ENCODE results near the gene UNC79. TPM values are rescaled to one million over a fixed set of nuclear protein-coding genes. Genes with fewer than 3 reads are reported as not detected.

UNC79 gene
- total and polyA plus RNA-seq, 7 donors: 0.03 to 0.88 (median 0.44) TPM

GRCh38 chr14:93720076-93720815 is 289.5 kb downstream of the UNC79 start:
- no peaks in the 10 kb centered on the region for H3K36me3 ChIP-seq (ENCODE audit: insufficient read depth in 1 of 2, low read depth in 1 of 2)
- WGBS, 3 donors: 66 to 79% (median 67%) methylated on average over 12 of the region's 12 CpGs

GRCh38 chr14:93720981-93721483 is 290.3 kb downstream of the UNC79 start:
- no peaks in the 10 kb centered on the region for H3K4me1 ChIP-seq
- H3K27ac ChIP-seq: no peak overlapping the region
- TF ChIP-seq CTCF (IDR thresholded peaks at IDR 0.05): no peak
- H3K36me3 ChIP-seq (ENCODE audit: insufficient read depth in 1 of 2, low read depth in 1 of 2): no peaks in the 10 kb centered on the region
- intact Hi-C loops (cut with DNase I): no loop called here
- ATAC-seq: no peak
- H3K9me3 ChIP-seq: no peaks in the 10 kb centered on the region
- 68 to 80% (median 69%) methylated on average over 13 of the region's 13 CpGs for WGBS, 3 donors
- no peak for DNase-seq
- H3K4me3 ChIP-seq: no peak overlapping the region
- no peaks in the 10 kb centered on the region for H3K27me3 ChIP-seq (ENCODE audit: insufficient read depth in 3 of 3, low read length in 2 of 3)

More at GRCh38 chr14:93720076-93720815, 289.5 kb downstream of the UNC79 start:
- Histone ChIP-seq H3K27me3 (ENCODE audit: insufficient read depth in 3 of 3, low read length in 2 of 3) (no peaks in the 10 kb centered on the region), H3K4me3 (no peak overlapping the region), H3K4me1 (no peaks in the 10 kb centered on the region), H3K9me3 (no peaks in the 10 kb centered on the region), H3K27ac (no peak overlapping the region)
- DNase-seq (peak in 1 of 2 donors; percentile 39), ATAC-seq (no peak)
- TF ChIP-seq CTCF (IDR thresholded peaks at IDR 0.05): no peak
- intact Hi-C loops (cut with DNase I): no loop called here

GRCh38 chr14:93723001-93723400 is 292.3 kb downstream of the UNC79 start:
- no peak for DNase-seq
- WGBS, 3 donors: 72 to 79% (median 77%) methylated on average over 4 of the region's 4 CpGs
- Histone ChIP-seq H3K4me1 (no peaks in the 10 kb centered on the region), H3K9me3 (no peaks in the 10 kb centered on the region), H3K36me3 (ENCODE audit: insufficient read depth in 1 of 2, low read depth in 1 of 2) (no peaks in the 10 kb centered on the region), H3K27me3 (ENCODE audit: insufficient read depth in 3 of 3, low read length in 2 of 3) (no peaks in the 10 kb centered on the region), H3K4me3 (no peak overlapping the region), H3K27ac (no peak overlapping the region)
- TF ChIP-seq CTCF (IDR thresholded peaks at IDR 0.05): no peak
- intact Hi-C loops (cut with DNase I): no loop called here
- no peak for ATAC-seq

- Histone ChIP-seq H3K4me1 (no peaks in the 10 kb centered on the region), H3K36me3 (ENCODE audit: insufficient read depth in 1 of 2, low read depth in 1 of 2) (no peaks in the 10 kb centered on the region), H3K9me3 (no peaks in the 10 kb centered on the region), H3K4me3 (no peak overlapping the region), H3K27ac (no peak overlapping the region), H3K27me3 (ENCODE audit: insufficient read depth in 3 of 3, low read length in 2 of 3) (no peaks in the 10 kb centered on the region)
- 82 to 84% (median 83%) methylated on average over 21 of the region's 21 CpGs for WGBS, 3 donors
- ATAC-seq (no peak), DNase-seq (peak in 1 of 2 donors; percentile 45)
- TF ChIP-seq CTCF (IDR thresholded peaks at IDR 0.05): no peak
- intact Hi-C loops (cut with DNase I): no loop called here
These were observed 294.4 kb downstream of the UNC79 start for GRCh38 chr14:93725002-93725582.
